CD4-positive, alpha-beta T cell treated with Interferon alpha-2 for 1 hour (primary cell): ENCODE data around the gene TREML2.

Source experiments
- DNase-seq, 2 donors: peaks; one replicate each; pipeline ENCODE4 v3.0.0-alpha.2; 2020 to 2022

TREML2 gene

DNA sequence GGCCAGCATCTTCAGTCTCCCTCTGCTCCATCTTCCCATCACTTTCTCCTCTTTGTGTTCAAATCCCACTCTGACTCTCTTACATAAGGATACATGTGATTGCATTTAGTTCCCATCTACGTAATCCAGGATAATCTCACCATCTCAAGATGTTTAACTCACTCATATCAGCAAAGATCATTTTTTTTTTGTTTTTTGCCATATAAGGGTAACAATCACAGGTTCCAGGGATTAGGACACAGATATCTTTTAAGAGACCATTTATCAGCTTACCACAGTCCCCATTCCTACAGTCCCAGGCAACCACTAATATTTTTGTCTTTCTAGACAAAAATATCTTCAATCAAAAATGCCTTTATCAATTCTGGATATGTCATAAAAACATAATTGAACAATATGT is 3.2 kb upstream of the TREML2 start:
- DNase-seq = no peak

DNA sequence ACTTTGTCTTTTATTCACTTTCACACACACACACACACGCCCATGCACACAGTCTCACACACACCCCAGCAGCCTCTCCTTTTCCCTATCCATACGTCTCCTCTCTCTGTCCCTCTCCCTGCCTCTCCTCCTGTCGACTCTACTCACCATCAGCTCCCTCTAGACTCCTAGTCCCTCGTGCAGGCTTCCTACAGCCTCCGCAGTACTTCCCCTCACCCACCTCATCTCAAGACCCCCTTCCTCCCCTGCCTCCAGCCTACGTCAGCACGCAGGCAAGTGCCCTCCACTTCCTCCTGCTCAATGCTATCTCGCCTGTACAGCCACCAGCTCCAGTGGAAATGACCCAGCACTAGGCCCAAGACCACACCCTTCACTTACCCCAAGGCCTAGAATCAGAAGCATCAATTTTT is 820 bp upstream of the TREML2 start:
- peak in 1 of 2 donors; percentile 27 for DNase-seq

DNA sequence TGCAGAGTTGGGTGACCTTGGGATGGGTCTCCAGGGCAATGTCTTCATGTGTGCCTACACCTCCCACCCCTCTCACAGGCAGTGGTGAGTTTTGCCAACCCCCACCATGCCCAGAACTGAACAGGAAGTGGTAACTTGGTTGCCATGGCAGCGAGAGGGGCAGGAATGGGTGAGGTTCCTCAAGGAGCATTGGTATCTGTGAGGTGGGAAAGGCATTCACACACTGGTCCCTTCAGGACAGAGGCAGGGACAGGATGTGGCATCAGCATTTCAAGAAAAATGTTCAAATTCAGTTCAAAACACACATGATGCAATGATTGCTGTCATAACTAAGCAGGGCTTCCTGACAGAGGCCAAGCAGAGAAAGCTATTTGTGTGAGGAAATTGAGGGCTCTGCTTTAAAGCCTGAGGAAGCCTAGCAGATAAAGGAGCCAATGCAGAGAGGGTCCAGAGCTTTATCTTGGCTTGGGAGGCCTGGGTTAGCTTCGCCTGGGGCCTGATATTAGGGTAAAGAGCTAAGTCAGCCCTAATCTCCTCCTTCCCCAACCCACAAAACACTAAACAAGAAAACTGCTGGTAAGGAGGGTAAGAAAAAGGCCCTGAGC is 551 bp downstream of the TREML2 start:
- peak; percentile 85 for DNase-seq

DNA sequence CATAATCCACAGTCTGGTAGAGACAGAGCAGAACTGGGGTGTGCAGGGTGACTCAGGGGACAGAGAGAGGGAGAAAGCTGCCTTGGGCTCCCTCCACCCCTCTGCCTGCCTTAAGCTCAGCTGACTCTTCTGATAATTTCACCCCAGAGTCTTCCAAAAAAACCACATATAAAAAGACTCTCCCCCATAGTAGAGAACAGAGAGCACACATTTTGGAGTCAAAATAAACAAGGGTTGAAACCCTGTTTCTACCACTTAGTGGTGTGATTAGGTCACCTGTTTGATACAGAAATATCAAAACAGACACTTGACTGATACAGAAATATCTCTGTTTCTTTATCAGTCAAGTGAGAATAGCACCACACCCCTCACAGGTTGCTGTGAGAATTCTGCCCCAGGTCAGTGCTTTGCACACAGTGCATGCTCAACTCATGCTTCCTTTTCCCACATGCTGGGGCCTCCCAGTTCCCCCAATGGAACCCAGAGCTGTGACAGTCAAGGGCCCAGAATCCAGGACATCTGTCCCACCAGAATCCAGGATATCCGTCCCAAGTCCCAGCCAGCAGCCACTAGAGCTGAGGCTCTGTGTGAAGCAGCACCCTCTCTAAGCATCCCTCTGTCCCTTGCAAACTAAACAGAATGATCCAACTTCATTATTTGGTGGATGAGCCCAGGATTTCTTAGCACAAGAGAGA is 1.2 kb downstream of the TREML2 start:
- peak; percentile 31 to 52 for DNase-seq

DNA sequence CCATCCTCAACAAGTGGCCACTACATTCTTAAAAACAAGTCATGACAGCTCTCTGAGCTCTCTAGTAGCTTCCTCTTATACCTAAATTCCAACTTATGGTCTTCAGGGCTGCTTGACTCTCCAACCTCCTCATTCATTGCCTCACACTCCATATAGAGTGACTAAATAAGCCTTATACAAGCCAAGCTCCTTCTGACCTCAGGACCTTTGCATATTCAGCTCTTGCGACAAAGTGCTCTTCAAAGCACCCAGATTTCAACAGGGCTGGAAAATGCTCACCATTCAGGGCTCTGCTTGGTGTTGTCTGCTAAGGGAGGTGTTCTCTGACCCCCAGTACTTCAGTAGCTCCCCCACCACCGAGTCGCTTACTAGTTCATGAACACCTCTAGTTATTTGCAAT is 3.7 kb downstream of the TREML2 start:
- no peak for DNase-seq

DNA sequence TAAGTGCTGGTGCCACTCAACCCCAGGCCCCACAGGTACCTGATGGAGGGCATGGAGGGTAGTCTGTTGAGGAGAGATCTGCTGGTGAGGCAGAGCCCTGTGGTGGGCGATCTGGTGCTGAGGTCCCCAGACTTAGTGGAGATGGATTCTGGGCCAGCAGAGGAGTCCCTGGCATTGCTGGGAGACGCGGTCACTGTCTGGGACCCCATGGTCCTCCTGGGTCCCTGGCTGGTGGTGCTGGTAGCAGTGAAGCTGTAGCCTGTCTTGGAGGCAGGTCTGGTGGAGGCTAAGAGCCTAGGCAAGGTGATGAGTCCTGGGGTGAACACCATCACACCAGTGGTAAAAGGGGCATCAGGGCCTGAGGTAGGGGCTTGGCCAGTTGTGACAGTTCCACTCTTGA is 6.6 kb downstream of the TREML2 start:
- DNase-seq = no peak

DNA sequence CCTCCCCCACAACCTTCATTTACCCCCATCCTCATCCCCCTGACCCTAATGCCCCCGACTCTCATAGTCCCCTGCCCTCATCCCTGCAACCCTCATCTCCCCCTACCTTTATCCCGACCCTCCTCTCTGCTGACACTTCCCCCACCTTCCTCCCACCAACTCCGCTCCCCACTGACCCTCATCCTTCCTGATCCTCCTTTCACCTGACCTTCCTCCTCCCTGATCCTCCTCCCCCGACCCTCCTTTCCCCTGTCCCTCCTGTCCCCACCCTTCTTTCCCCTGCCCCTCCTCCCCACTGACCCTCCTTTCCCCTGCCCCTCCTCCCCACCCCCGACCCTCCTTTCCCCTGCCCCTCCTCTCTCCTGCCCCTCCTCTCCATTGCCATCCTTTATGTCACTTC is 7.1 kb downstream of the TREML2 start:
- no peak for DNase-seq

DNA sequence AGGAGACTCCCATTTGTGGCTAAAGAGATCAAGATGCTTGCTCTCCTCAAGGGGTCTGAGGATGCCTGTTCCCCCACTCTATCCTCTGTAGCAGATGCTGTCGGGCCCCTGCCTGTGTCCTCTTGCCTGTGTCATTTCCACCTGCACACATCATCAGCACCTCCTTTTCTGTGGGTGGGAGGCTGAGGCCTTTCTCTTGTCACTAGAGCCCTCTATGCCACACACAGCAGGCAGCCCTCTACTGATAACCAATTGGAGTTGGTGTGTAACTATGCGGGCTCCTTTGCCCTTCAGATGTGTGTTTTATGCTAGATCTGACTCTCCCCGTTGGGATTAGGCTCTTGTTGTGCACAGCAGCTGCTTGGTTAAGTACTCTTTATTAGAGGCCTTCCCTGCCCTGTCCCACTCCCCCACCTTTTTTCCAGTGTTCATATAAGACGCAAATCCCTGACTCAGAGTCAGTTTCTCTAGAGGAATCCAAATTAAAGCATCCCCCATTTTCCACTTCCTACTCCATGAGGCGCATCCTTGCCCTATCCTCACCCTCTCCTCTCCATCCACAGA is 7.7 kb downstream of the TREML2 start:
- no peak for DNase-seq

DNA sequence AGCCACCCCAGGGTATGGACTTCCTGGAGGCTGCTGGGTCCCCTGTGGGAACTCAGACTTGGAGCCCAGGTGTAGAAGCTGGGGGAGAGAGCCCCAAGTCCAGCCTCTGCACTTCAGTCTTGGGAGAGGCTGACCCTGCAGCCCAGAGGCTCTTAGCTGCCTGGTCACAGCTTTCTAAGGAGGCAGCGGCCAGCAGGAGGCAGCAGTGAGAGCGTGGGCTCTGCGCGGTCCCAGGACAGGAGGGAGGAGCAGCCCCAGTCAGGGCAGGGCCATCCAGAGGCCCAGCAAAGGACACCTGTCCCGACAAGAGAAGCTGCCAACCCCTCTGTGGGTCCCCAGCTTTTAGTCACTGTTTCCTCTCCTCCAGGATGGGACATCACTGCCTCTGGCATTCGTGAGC is 9.4 kb downstream of the TREML2 start:
- peak in 1 of 2 donors; percentile 41 for DNase-seq

DNA sequence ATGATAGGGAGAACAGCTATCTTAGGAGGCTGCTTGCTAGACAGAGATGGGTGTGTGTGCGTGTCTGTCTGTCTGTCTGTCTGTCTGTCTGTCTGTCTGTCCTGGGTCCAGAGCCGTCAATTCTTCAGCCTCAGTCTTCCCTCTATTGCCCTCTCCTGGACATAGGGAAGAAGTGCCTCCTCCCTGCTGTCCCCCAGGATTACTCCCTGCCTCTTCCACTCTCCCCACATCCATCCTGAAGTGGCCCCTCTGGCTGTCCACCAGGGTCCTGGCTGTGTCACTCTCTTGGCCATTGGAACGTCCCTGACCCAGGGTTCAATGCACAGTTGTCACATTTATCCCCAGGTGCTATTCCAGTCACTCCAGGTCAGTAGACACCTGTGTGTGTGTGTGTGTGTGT is 10.2 kb downstream of the TREML2 start:
- DNase-seq = no peak

DNA sequence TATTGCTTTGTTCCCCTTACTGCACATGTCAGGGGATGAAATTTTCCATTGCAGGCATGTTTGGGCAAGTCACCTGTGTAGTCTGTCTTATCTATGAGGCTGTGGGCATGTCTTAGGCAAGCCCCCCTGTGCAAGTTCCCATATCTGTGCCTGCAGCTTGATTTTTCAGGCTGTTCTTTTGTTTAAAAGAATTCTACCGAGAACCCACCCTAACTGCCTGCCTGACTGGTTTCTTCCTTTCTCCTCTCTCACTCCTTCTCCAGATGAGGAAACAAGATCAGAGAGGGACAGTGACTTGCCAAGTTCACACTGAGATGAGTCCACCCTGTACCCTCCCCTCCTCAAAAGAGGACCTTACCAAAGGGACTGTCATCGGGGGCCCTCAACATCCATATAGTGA is 11.0 kb downstream of the TREML2 start:
- DNase-seq = no peak

DNA sequence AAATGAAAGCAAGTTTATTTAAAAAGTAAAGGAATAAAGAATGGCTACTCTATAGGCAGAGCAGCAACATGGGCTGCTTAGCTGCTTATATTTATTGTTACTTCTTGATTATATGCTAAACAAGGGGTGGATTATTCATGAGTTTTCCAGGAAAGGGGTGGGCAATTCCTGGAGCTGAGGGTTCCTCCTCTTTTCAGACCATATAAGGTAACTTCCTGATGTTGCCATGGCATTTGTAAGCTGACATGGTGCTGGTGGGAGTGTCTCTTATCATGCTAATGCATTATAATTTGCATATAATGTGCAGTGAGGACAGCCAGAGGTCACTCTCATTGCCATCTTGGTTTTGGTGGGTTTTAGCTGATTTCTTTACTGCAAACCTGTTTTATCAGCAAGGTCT is 11.9 kb downstream of the TREML2 start:
- peak in 1 of 2 donors; percentile 31 for DNase-seq

DNA sequence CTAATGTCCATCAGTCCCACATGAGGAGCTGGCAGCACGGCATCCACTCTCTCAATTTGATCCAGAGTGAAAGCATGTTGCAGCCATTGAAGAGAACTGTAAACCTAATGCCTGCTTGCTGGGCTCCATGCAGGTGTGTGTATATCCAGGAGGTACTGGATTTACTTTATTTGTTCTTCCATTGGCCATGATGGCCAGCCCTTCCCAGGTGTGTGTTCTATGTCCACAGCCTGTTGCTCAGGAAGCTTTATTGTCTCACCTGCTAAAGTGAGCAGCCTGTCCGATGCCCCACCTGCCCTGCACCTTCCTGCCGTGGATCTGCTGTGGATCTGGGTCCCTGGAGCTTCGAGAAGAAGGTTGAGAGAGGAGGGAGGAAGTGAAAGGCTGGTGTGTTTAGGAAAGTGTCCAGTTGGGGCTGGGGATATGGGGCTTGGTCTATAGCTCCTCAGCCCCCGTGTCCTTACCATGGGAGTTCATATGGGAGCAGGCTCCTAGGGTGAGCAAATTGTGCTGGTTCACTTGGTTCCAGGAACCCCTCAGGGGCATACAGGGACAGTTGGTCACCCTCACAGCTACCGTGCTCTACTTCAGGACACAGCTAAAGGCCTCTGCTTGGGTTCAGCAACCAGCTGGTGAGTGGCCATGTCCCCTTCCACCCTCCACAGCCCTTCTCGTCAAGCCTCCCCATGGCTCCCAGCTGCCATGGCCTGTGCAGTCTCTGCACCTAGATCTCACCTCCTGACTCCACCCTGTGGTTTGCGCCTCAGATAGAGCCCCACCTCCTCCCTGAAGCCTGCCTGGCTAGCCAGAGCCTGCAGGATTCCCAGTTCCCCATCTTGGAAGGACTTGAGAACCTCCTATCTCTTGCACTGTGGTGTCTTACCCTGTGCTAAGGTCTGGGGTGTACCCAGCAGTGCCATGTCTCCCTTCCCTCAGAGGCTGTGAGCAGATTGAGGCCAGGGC is 12.7 kb downstream of the TREML2 start:
- no peak for DNase-seq

DNA sequence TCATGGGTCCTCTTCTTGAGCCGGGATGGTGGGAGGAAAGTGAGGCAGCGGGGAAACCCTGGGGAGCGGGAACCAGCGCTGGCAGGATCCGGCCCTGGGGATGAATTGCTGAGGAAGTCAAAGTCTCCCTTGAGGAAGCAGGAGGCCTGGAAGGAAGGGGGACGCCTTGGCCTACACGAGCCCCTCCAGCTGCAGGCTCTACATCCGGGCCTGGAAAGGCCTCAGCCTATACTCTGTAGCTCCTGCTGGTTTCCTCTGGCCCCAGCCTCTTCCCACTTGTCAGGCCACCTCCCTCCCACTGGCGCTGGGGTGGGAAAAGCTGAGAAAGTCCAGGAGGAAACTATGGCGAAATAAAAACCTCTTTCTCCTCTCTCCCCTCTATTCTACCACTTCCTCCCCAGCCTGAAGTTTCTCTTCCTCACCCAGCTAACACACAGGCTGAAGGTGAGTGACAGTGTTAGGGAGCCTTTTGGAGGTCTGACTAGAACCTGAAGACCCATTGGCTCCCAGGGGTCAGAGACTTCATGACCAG is 14.9 kb downstream of the TREML2 start:
- DNase-seq = no peak

DNA sequence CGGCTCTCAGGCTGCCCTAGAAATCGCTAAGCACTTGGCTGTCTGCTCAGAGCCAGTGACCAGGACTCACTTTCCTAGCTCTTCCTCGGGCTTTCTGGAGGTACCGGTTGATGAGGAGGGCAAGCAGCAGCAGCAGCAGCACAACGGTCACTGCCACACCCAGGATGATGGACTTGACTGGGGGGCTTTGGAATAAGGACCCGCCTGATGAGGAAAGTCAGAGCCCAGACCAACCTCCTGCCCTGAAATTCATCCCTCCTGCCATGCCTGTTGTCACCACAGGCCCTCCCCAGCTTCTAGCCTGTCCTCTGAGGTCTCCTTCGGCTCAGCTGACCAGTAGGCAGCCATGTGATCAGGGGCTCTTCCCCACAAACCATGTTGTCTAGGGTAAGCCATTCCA is 16.2 kb downstream of the TREML2 start:
- DNase-seq = no peak

DNA sequence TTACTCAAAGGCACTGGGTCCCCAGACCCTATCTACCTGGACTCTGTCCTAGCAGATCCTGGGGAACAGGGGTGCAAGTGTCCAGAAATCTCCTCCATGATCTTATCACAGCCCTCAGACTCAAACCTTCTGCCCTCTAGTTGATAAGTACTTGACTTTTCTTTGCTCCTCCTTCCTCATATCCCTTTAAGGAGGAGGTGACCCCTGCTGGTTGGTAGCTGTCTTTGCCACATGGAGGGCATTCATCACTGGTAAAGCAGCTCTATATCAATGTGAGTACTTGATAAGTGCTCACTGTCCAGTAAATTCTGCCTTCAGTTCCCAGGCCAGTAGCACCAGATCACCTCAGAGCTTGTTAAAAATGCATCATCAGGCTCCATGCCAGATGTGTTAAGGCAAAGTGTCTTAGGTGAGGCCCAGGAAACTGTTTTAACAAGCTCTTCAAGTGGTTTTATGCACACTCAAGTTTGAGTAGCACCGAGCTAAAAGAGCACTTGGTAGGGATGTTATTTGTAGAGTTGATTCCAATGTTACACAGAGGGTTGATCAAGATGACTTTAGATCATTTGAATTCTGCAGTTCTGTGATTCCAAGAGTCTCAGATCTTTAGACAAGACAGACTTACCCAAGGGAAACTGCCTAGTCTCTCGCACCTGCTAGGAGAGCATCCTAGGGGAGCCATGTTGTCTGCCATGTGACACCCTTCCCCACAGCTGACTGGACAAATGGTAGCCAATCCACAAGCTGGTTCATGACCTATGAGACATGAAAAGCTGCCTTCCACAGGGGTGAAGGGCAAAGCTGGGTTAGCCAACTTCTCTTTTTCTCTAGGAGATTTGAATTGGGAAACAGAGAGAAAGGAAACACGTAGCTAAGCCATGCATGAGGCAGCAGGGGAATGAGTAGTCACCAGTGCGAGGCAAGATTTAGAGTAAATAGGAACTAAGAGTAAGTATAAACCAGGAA is 18.6 kb downstream of the TREML2 start:
- DNase-seq = peak; percentile 74

DNA sequence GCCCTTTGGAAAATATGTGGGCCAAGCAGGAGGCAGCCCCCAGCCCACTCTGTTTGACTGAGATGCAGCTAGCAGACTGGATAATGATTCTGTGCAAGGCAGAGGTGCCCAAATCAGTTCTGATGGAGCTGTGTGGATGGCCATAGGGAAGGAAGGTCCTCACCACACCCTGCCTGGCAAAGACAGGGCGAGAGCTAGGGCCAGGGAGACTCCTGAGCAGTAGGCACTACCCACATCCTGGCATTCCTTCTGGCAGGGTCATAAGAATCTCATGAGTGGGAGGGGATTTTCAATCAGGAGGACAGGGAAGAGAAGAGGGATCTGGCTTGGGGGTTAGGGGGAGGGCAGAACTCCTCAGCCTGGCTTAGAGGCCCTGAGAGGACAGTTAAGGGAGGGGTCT is 19.4 kb downstream of the TREML2 start:
- no peak for DNase-seq

DNA sequence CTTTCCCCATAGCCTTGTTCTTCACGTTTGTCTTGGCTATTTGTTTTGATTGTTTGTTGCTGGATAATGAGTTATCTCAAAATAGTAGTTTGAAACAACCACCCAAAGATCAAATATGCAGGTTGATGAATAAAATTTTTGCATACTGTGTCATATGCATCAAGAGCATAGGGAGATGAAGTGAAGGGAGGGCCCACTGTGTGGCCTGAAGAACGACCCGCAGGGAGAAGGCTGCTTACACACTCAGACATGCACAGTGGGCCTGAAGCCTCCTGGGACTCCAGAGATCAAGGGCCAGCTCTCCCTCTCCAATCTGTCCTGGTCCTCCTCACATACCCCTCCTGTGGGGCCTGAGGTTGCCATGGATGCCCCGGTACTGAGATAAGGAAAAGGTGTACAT is 21.8 kb downstream of the TREML2 start:
- no peak for DNase-seq

DNA sequence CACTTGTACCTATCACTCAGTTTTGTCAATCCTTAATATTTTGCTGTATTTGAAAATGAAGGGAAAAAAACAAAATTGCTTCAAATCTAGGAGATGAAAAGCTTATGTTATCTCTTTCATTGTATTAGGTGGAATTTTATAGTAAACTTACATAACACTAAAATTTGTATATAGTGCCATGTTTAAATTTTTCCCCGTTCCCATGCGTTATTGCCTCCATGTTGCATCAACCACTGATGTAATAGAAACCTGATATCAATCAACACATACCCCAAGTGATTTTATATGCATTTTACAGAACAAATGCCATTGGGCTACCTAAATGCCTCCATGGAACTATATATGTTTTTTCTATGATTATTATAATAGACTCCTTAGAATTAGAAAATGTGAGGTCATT is 23.3 kb downstream of the TREML2 start:
- no peak for DNase-seq

DNA sequence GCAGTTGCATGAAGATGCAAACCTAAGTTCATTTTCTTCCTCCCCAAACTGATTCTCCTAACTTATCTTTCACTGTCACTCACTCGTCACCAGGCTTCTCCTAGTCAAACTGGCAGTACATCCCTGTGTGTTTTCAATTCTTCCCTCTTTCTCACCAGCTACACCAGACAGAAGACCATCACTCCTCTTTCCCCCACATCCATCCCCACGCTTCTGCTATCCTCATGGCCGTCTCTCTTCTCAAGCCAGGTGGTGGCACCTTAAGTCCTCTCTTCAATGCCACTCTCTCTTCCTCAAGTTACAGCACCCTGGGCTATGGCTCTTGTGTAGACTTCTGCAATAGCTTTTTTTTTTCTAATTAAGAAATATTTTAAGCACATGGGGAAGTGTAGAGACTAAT is 23.7 kb downstream of the TREML2 start:
- DNase-seq = no peak

DNA sequence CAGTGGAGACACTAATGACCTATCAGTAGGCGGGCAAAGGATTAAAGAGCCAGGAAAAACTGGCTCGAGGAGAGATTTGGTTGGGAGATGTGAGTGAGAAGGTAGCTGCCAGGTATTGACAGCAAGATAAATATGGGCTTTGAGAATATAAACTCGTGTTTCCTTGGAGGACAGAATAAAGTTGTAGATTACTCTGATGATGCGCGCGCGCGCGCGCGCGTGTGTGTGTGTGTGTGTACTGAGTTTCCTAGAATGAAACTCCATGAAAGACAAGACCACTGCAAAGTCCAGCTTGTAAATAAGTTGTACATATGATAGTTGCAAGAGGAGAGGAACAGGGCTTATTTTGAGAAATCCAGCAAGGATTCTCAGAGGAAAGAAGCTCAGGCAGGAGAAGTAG is 24.8 kb downstream of the TREML2 start:
- DNase-seq = no peak

DNA sequence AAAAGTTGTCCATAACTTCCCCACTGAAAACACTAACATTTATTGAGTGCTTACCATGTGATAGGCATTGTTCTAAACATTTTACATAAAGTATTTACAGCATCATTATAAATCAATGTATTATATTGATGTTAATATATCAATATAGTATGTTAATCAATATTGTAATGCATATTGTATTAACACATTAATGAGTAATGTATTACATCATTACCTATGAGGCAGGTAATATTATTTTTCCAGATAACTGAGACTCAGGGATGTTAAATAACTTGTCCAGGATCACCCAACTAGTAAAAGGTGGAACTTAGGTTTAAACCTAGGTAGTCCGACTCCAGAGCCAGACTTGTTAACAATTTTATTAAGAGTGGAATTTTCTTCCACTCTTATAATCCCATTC is 25.9 kb downstream of the TREML2 start:
- DNase-seq = no peak
